Measurements from ENCODE around the gene KRTAP1-1.

- TF ChIP-seq, protein P1, sequence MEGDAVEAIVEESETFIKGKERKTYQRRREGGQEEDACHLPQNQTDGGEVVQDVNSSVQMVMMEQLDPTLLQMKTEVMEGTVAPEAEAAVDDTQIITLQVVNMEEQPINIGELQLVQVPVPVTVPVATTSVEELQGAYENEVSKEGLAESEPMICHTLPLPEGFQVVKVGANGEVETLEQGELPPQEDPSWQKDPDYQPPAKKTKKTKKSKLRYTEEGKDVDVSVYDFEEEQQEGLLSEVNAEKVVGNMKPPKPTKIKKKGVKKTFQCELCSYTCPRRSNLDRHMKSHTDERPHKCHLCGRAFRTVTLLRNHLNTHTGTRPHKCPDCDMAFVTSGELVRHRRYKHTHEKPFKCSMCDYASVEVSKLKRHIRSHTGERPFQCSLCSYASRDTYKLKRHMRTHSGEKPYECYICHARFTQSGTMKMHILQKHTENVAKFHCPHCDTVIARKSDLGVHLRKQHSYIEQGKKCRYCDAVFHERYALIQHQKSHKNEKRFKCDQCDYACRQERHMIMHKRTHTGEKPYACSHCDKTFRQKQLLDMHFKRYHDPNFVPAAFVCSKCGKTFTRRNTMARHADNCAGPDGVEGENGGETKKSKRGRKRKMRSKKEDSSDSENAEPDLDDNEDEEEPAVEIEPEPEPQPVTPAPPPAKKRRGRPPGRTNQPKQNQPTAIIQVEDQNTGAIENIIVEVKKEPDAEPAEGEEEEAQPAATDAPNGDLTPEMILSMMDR (IDR thresholded peaks at IDR 0.05) = no peak
- TF ChIP-seq POLR2A (IDR thresholded peaks at IDR 0.05) (no peak), POLR2AphosphoS5 (IDR thresholded peaks at IDR 0.05) (no peak)
These were observed 39.5 kb downstream of the KRTAP1-1 start for GRCh38 chr17:41001795-41002194.

All from prostate gland (tissue), 2 donors.